SKM-1 treated with dmso at 0.1 percent for 144 hours (cell line): ENCODE data around the gene CYBC1.
A peak's percentile ranks its signal among the peaks of the same experiment; 100 is the strongest.

ENCODE experiments used
- DNase-seq: peaks from one replicate; lab custom pipeline; 2025; ENCODE audit not compliant: unreplicated experiment; lab: John Stamatoyannopoulos, UW

CYBC1 gene

GRCh38 chr17:82450357-82451106 lies at the start of gene CYBC1:
Gene CYBC1 (minus strand): TSS chr17:82450752. CDS start chr17:82449254, 1,498 bp downstream.
- DNase-seq: peak; percentile 82

GRCh38 chr17:82497483-82498405 lies 47.2 kb upstream of the CYBC1 start:
- no peak for DNase-seq

GRCh38 chr17:82496529-82497434 lies 46.2 kb upstream of the CYBC1 start:
- peak; percentile 86 for DNase-seq

GRCh38 chr17:82495844-82496528 lies 45.4 kb upstream of the CYBC1 start:
- no peak for DNase-seq

GRCh38 chr17:82494236-82495055 lies 43.9 kb upstream of the CYBC1 start:
- DNase-seq: peak; percentile 94

GRCh38 chr17:82493226-82493781 lies 42.8 kb upstream of the CYBC1 start:
- DNase-seq: no peak

GRCh38 chr17:82492643-82493225 lies 42.2 kb upstream of the CYBC1 start:
- DNase-seq: no peak

GRCh38 chr17:82491533-82491932 lies 41.0 kb upstream of the CYBC1 start:
- no peak for DNase-seq

GRCh38 chr17:82491196-82491530 lies 40.6 kb upstream of the CYBC1 start:
- no peak for DNase-seq

- no peak for DNase-seq
Measured at GRCh38 chr17:82490512-82491195, 40.1 kb upstream of the CYBC1 start.

GRCh38 chr17:82489851-82490511 lies 39.4 kb upstream of the CYBC1 start:
- no peak for DNase-seq

- DNase-seq: no peak
Measured at GRCh38 chr17:82489117-82489516, 38.6 kb upstream of the CYBC1 start.

- DNase-seq: no peak
Measured at GRCh38 chr17:82487910-82488309, 37.4 kb upstream of the CYBC1 start.

- no peak for DNase-seq
Measured at GRCh38 chr17:82486231-82487094, 35.9 kb upstream of the CYBC1 start.

- DNase-seq: no peak
Measured at GRCh38 chr17:82483836-82484235, 33.3 kb upstream of the CYBC1 start.

- DNase-seq: no peak
Measured at GRCh38 chr17:82483204-82483660, 32.7 kb upstream of the CYBC1 start.

- no peak for DNase-seq
Measured at GRCh38 chr17:82480318-82480717, 29.8 kb upstream of the CYBC1 start.
